Measurements from ENCODE around the gene COL27A1.

COL27A1 gene

DNA sequence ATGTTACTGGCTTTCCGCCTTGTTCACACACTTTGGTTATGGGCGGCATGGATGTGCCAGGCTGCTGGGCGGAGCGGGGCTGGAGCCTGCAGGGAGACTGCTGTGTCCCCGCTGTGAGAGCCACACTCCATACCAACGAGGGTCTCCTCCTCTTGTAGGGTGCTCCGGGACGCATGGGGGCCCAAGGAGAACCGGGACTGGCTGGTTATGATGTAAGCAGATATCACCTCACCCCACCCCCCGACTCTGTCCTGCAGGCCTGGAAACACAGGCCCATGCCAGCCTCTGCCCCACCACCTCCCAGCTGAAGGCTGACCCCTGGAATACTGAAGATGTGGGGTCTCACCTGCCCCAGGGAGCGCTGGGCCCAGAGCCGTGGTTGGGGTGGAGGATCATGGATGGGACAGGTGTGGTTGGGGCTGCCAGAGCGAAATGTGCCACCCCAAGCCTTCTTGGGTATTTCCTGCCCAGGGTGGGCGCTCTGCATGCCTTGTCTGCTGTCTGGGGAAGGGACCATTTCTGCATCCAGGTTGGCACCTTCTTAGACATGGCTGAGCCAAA is 128.3 kb downstream of the COL27A1 start:
- H3K9ac ChIP-seq (ENCODE audit: low read length), result no peak overlapping the region
- H3K36me3 ChIP-seq (ENCODE audit: control insufficient read depth, insufficient read depth, low read length, severe bottlenecking), result peaks cover 26% of the 10 kb centered on the region
- H3K4me1 ChIP-seq (ENCODE audit: control insufficient read depth, insufficient read depth, low read length), result peaks cover 27% of the 10 kb centered on the region
- no peaks in the 10 kb centered on the region for H3K27me3 ChIP-seq (replicated peaks; ENCODE audit: control insufficient read depth, insufficient read depth, low read length)
- DNase-seq (ENCODE audit: low read depth), result no peak
- no peak overlapping the region for H3K4me3 ChIP-seq (ENCODE audit: low read length)
- no peaks in the 10 kb centered on the region for H3K9me3 ChIP-seq (ENCODE audit: control insufficient read depth, low read length)

DNA sequence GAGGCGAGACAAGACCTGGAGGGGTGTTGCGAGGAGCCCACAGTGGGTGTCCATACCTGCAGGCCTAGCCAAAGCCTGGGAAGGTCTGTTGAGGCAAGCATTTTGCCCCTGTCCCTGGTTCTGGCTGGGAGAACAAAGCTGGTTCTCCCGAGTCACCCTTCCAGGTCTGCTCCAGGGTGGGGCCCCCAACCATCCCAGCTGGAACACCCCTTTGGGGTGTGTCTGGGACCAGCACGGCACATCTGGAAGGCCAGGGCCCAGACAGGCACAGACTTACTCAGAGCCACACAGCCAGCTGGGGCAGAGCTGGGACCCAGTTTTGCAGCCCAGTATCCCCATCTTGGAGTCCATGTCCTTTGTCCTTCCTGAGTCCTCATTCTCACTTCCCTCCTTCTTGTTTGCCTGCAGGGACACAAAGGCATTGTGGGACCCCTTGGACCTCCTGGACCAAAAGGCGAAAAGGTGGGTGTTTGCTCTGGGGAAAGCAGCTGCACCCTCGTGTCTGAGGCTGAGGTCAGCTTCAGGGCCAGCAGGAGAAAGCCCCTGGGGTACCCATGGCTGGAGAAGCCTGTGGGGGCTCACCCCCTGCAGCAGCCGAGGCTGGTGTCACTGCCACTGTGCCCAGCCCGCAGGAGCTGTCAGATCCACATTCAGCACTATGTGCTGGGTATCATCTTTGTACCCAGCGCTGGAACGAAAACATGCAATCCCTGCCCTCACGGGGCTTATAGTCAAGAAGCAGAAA is 129.2 kb downstream of the COL27A1 start:
- Histone ChIP-seq H3K9me3 (ENCODE audit: control insufficient read depth, low read length) (no peaks in the 10 kb centered on the region), H3K9ac (ENCODE audit: low read length) (no peak overlapping the region), H3K4me3 (ENCODE audit: low read length) (no peak overlapping the region), H3K27me3 (replicated peaks; ENCODE audit: control insufficient read depth, insufficient read depth, low read length) (no peaks in the 10 kb centered on the region), H3K36me3 (ENCODE audit: control insufficient read depth, insufficient read depth, low read length, severe bottlenecking) (peaks cover 22% of the 10 kb centered on the region), H3K4me1 (ENCODE audit: control insufficient read depth, insufficient read depth, low read length) (peaks cover 24% of the 10 kb centered on the region)
- DNase-seq (ENCODE audit: low read depth), result no peak

- no peak overlapping the region for H3K4me3 ChIP-seq (ENCODE audit: low read length)
- DNase-seq (ENCODE audit: low read depth), result peak; percentile 95
- peaks cover 23% of the 10 kb centered on the region for H3K36me3 ChIP-seq (ENCODE audit: control insufficient read depth, insufficient read depth, low read length, severe bottlenecking)
- H3K4me1 ChIP-seq (ENCODE audit: control insufficient read depth, insufficient read depth, low read length), result peaks cover 24% of the 10 kb centered on the region
- H3K9me3 ChIP-seq (ENCODE audit: control insufficient read depth, low read length), result no peaks in the 10 kb centered on the region
- H3K27me3 ChIP-seq (replicated peaks; ENCODE audit: control insufficient read depth, insufficient read depth, low read length), result no peaks in the 10 kb centered on the region
- H3K9ac ChIP-seq (ENCODE audit: low read length), result peak overlapping the region; percentile 13
Measured at GRCh38 chr9:114285166-114285867, 130.0 kb downstream of the COL27A1 start.

- Histone ChIP-seq H3K4me3 (ENCODE audit: low read length) (no peak overlapping the region), H3K27me3 (replicated peaks; ENCODE audit: control insufficient read depth, insufficient read depth, low read length) (no peaks in the 10 kb centered on the region), H3K9me3 (ENCODE audit: control insufficient read depth, low read length) (no peaks in the 10 kb centered on the region), H3K36me3 (ENCODE audit: control insufficient read depth, insufficient read depth, low read length, severe bottlenecking) (peaks cover 26% of the 10 kb centered on the region), H3K9ac (ENCODE audit: low read length) (peak overlapping the region; percentile 13), H3K4me1 (ENCODE audit: control insufficient read depth, insufficient read depth, low read length) (peaks cover 20% of the 10 kb centered on the region)
- no peak for DNase-seq (ENCODE audit: low read depth)
Measured at GRCh38 chr9:114286146-114286679, 130.9 kb downstream of the COL27A1 start.

GRCh38 chr9:114287001-114287762 is 131.8 kb downstream of the COL27A1 start:
- Histone ChIP-seq H3K4me3 (ENCODE audit: low read length) (no peak overlapping the region), H3K9ac (ENCODE audit: low read length) (no peak overlapping the region), H3K9me3 (ENCODE audit: control insufficient read depth, low read length) (no peaks in the 10 kb centered on the region), H3K36me3 (ENCODE audit: control insufficient read depth, insufficient read depth, low read length, severe bottlenecking) (peaks cover 30% of the 10 kb centered on the region), H3K27me3 (replicated peaks; ENCODE audit: control insufficient read depth, insufficient read depth, low read length) (no peaks in the 10 kb centered on the region), H3K4me1 (ENCODE audit: control insufficient read depth, insufficient read depth, low read length) (peaks cover 17% of the 10 kb centered on the region)
- no peak for DNase-seq (ENCODE audit: low read depth)

GRCh38 chr9:114287763-114288192 is 132.4 kb downstream of the COL27A1 start:
- Histone ChIP-seq H3K9ac (ENCODE audit: low read length) (no peak overlapping the region), H3K36me3 (ENCODE audit: control insufficient read depth, insufficient read depth, low read length, severe bottlenecking) (peaks cover 36% of the 10 kb centered on the region), H3K9me3 (ENCODE audit: control insufficient read depth, low read length) (no peaks in the 10 kb centered on the region), H3K4me3 (ENCODE audit: low read length) (no peak overlapping the region), H3K4me1 (ENCODE audit: control insufficient read depth, insufficient read depth, low read length) (peaks cover 22% of the 10 kb centered on the region), H3K27me3 (replicated peaks; ENCODE audit: control insufficient read depth, insufficient read depth, low read length) (no peaks in the 10 kb centered on the region)
- DNase-seq (ENCODE audit: low read depth), result no peak

DNA sequence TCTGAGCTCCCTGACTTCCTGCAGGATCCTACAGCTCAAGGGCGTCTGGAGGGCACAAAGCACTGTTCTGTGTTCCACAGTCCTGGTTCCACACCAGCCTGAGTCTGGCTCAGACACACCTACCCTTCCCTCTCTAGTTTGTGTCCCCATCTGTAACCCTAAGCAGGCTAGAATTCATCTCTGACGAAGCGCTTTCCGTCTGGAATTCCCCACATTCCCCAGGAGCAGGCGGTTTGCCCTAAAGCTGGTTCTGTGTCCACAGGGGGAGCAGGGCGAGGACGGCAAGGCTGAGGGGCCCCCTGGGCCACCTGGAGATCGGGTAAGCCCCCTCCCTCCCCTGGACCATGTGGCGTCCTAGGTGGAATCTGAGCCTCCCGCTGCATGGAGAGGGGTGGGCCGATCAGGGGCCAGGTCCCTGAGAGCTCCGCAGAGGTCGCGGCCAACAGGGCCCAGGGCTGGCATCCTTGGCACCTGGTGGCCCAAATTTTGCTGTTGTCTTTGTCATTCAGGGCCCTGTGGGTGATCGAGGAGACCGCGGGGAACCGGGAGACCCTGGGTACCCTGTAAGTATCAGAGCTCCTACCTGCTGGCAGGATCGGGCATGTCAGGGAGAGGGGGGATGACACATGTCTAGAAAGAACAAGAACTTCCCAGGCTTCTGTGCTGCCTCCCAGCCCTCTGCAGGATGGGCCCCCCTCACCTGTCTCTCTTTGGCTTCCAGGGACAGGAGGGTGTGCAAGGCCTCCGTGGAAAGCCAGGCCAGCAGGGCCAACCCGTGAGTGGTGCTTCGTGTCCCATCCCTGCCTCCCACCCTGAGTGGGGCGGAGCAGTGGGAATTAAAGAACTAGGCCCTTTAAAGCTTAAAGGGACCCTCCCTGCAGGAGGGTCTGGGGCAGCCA is 133.1 kb downstream of the COL27A1 start:
- DNase-seq (ENCODE audit: low read depth), result peak; percentile 88
- peaks cover 39% of the 10 kb centered on the region for H3K36me3 ChIP-seq (ENCODE audit: control insufficient read depth, insufficient read depth, low read length, severe bottlenecking)
- no peaks in the 10 kb centered on the region for H3K27me3 ChIP-seq (replicated peaks; ENCODE audit: control insufficient read depth, insufficient read depth, low read length)
- H3K4me3 ChIP-seq (ENCODE audit: low read length), result no peak overlapping the region
- peaks cover 22% of the 10 kb centered on the region for H3K4me1 ChIP-seq (ENCODE audit: control insufficient read depth, insufficient read depth, low read length)
- no peaks in the 10 kb centered on the region for H3K9me3 ChIP-seq (ENCODE audit: control insufficient read depth, low read length)
- no peak overlapping the region for H3K9ac ChIP-seq (ENCODE audit: low read length)

DNA sequence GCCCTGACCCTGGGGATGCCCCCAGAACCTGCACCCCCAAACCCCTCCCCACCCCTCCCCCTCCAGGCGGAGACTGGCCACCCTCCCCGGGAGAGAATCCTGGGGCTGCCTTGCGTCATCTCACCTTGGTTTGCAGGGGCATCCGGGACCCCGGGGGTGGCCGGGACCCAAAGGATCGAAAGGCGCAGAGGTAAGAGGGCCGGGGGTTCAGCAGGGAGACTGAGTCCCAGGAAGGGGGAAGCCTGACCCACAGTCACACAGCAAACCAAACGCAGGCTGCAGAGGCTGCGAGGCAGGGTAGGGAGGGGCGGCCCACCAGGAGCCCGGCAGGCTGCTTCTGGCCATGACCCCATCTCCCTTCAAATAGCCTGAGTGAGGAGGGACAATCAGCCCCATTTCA is 133.8 kb downstream of the COL27A1 start:
- H3K9ac ChIP-seq (ENCODE audit: low read length), result no peak overlapping the region
- no peaks in the 10 kb centered on the region for H3K27me3 ChIP-seq (replicated peaks; ENCODE audit: control insufficient read depth, insufficient read depth, low read length)
- H3K36me3 ChIP-seq (ENCODE audit: control insufficient read depth, insufficient read depth, low read length, severe bottlenecking), result peaks cover 41% of the 10 kb centered on the region
- H3K4me3 ChIP-seq (ENCODE audit: low read length), result no peak overlapping the region
- peaks cover 22% of the 10 kb centered on the region for H3K4me1 ChIP-seq (ENCODE audit: control insufficient read depth, insufficient read depth, low read length)
- H3K9me3 ChIP-seq (ENCODE audit: control insufficient read depth, low read length), result no peaks in the 10 kb centered on the region
- DNase-seq (ENCODE audit: low read depth), result no peak

DNA sequence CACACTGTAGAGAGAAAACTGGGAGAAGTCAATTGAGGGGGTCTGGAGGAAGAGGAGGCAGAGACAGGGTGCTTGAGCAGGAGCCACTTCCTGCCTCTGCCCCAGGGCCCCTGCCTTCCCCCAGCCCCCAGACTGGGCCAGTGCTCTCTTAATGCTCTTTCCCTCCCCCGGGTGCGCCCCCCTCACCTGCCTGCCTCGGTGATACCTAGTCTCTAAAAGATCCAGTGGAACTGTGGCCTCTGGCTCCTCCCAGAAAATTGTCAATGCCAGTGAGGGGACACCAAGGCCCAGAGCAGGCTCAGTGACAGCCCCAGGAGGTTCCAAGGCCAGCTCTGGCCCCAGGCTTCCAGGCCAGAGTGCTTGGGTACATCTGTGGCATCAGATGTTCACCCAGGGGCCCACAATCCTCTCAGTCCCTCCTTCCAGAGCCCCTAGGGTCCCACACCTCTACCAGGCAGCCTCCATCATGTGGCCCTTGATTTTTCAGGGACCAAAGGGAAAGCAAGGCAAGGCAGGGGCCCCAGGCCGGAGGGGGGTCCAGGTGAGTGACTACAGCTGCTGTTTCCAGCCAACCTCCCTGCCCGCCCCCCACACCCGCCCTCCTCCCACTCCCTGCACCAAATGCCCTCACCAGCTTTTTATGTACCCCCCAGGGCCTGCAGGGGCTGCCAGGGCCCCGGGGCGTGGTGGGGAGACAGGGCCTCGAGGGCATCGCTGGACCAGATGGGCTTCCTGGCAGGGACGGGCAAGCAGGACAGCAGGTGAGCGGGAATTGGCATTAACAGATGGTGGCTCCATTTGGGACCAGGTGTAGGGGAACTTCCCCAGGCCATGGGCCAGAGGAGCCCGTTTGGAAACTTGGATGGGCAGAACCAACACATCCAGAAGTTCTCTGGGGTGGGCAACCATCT is 134.5 kb downstream of the COL27A1 start:
- Histone ChIP-seq H3K27me3 (replicated peaks; ENCODE audit: control insufficient read depth, insufficient read depth, low read length) (no peaks in the 10 kb centered on the region), H3K9ac (ENCODE audit: low read length) (no peak overlapping the region), H3K36me3 (ENCODE audit: control insufficient read depth, insufficient read depth, low read length, severe bottlenecking) (peaks cover 41% of the 10 kb centered on the region), H3K4me1 (ENCODE audit: control insufficient read depth, insufficient read depth, low read length) (peaks cover 21% of the 10 kb centered on the region), H3K9me3 (ENCODE audit: control insufficient read depth, low read length) (peaks cover 4% of the 10 kb centered on the region), H3K4me3 (ENCODE audit: low read length) (no peak overlapping the region)
- DNase-seq (ENCODE audit: low read depth), result no peak

All from adipocyte (in vitro differentiated cells).